H1 (cell line): ENCODE data around the gene TAS1R1. TPM values are rescaled to one million over a fixed set of nuclear protein-coding genes. Genes with fewer than 3 reads are reported as not detected.

Experiments used
- CTCF ChIA-PET: fragments of 300-600 bp; sonication (Branson Sonifier 250); formaldehyde crosslinking; loops from one replicate; lab custom pipeline; 2021; ENCODE audit not compliant: partially characterized antibody; lab: Charles Lee
- POLR2A ChIA-PET: fragments of 300-600 bp; sonication (Branson Sonifier 250); formaldehyde crosslinking; loops from one replicate; lab custom pipeline; 2021; ENCODE audit warnings: inconsistent platforms; ENCODE audit not compliant: partially characterized antibody; lab: Charles Lee
- DNase-seq, 2 experiments: peaks; one replicate each; pipeline versions ENCODE4 v3.0.0 to v3.0.0-alpha.2; 2010 to 2022; ENCODE audit warnings: low spot score in 2 of 2, low read depth in 1 of 2, mixed read lengths in 1 of 2
- FAIRE-seq: peaks from 2 replicates; lab custom pipeline; 2011; peaks lifted over from hg19 to GRCh38; lab: Jason Lieb, UNC
- H2AFZ ChIP-seq: 2 replicates; pipeline ENCODE4 v1.8.1; 2012; ENCODE audit warnings: low read length, inconsistent platforms
- H2AK5ac ChIP-seq: 2 replicates; pipeline ENCODE4 v1.6.1; 2013; ENCODE audit warnings: low read depth, low read length
- H2BK120ac ChIP-seq: replicated peaks from 2 replicates; pipeline ENCODE3; 2013; ENCODE audit warnings: low read depth, low read length, inconsistent platforms
- H2BK12ac ChIP-seq: 2 replicates; pipeline ENCODE4 v1.6.1; 2013; ENCODE audit warnings: low read depth, low read length
- H2BK15ac ChIP-seq: 2 replicates; pipeline ENCODE4 v1.6.1; 2013; ENCODE audit warnings: low read length
- H2BK20ac ChIP-seq: 2 replicates; pipeline ENCODE4 v1.6.1; 2013; ENCODE audit warnings: low read length
- H2BK5ac ChIP-seq: 2 replicates; pipeline ENCODE4 v1.6.1; 2013; ENCODE audit warnings: low read depth, low read length
- H3K14ac ChIP-seq: 2 replicates; pipeline ENCODE4 v1.6.1; 2013; ENCODE audit warnings: inconsistent platforms; ENCODE audit not compliant: insufficient read length
- H3K18ac ChIP-seq: 2 replicates; pipeline ENCODE4 v1.6.1; 2013; ENCODE audit warnings: low read length; ENCODE audit errors: extremely low read depth
- H3K23ac ChIP-seq: 2 replicates; pipeline ENCODE4 v1.6.1; 2013; ENCODE audit warnings: inconsistent platforms; ENCODE audit not compliant: insufficient read length
- H3K23me2 ChIP-seq: 2 replicates; pipeline ENCODE4 v1.6.1; 2013; ENCODE audit warnings: low read depth, low read length
- H3K27ac ChIP-seq: 2 replicates; pipeline ENCODE4 v1.6.1; 2011; ENCODE audit warnings: low read depth, low read length, inconsistent platforms
- H3K27me3 ChIP-seq, 4 experiments: replicated peaks in 1 of 4; 1 replicate in 1 of 4; 2 replicates in 3 of 4; pipeline versions ENCODE4 v1.6.1 to v1.8.1; 2011 to 2013; ENCODE audit warnings: low read length in 3 of 4, mild to moderate bottlenecking in 3 of 4, inconsistent platforms in 2 of 4, mixed read lengths in 2 of 4, moderate library complexity in 1 of 4; ENCODE audit not compliant: control insufficient read depth in 3 of 4, insufficient read depth in 3 of 4; ENCODE audit errors: extremely low read depth in 1 of 4
- H3K36me3 ChIP-seq, 4 experiments: 2 replicates each; pipeline versions ENCODE4 v1.6.1 to v1.8.1; 2011 to 2013; ENCODE audit warnings: mild to moderate bottlenecking in 4 of 4, low read length in 3 of 4, moderate library complexity in 2 of 4, control low read depth in 1 of 4, inconsistent platforms in 1 of 4; ENCODE audit not compliant: insufficient read depth in 4 of 4, control insufficient read depth in 2 of 4
- H3K4ac ChIP-seq: replicated peaks from 2 replicates; pipeline ENCODE3; 2013; ENCODE audit warnings: low read length, low read depth, mixed read lengths, inconsistent platforms; ENCODE audit not compliant: insufficient read length
- H3K4me1 ChIP-seq, 4 experiments: replicated peaks in 1 of 4; 1 replicate in 1 of 4; 2 replicates in 3 of 4; pipeline versions ENCODE4 v1.6.1 to v1.8.1; 2011 to 2013; ENCODE audit warnings: low read length in 3 of 4, inconsistent platforms in 2 of 4, mixed read lengths in 1 of 4; ENCODE audit not compliant: insufficient read depth in 4 of 4, control insufficient read depth in 3 of 4
- H3K4me2 ChIP-seq, 2 experiments: 2 replicates each; pipeline versions ENCODE4 v1.6.1 to v1.8.1; 2011 to 2013; ENCODE audit warnings: low read depth in 2 of 2, low read length in 2 of 2, control low read depth in 1 of 2, inconsistent platforms in 1 of 2, mild to moderate bottlenecking in 1 of 2; ENCODE audit not compliant: insufficient read depth in 1 of 2
- H3K4me3 ChIP-seq, 4 experiments: fragments of 200-600, 300-600 bp in 1 of 4; sonication (generic), shearing (Covaris generic), sonication (Bioruptor Twin) in 1 of 4; 2 replicates each; pipeline versions ENCODE4 v1.5.1 to v1.8.1; 2011 to 2016; ENCODE audit warnings: low read length in 4 of 4, low read depth in 3 of 4, control low read depth in 2 of 4, inconsistent platforms in 2 of 4, mild to moderate bottlenecking in 2 of 4, mixed read lengths in 1 of 4, moderate library complexity in 1 of 4; ENCODE audit not compliant: insufficient read depth in 2 of 4; ENCODE audit errors: extremely low read depth in 1 of 4
- H3K56ac ChIP-seq: replicated peaks from 2 replicates; pipeline ENCODE3; 2013; ENCODE audit warnings: low read depth, mild to moderate bottlenecking, mixed read lengths, low read length, inconsistent platforms; ENCODE audit not compliant: insufficient read length
- H3K79me1 ChIP-seq: 2 replicates; pipeline ENCODE4 v1.6.1; 2013; ENCODE audit warnings: low read depth, low read length, control low read depth
- H3K79me2 ChIP-seq, 2 experiments: 2 replicates each; pipeline versions ENCODE4 v1.6.1 to v1.8.1; 2012 to 2013; ENCODE audit warnings: low read length in 2 of 2, mild to moderate bottlenecking in 2 of 2, inconsistent platforms in 1 of 2; ENCODE audit not compliant: insufficient read depth in 2 of 2, control insufficient read depth in 1 of 2
- H3K9ac ChIP-seq, 4 experiments: replicated peaks in 1 of 4; 1 replicate in 1 of 4; 2 replicates in 3 of 4; pipeline versions ENCODE4 v1.6.1 to v1.8.1; 2011 to 2013; ENCODE audit warnings: low read depth in 3 of 4, low read length in 3 of 4, control low read depth in 2 of 4, mild to moderate bottlenecking in 2 of 4, moderate library complexity in 2 of 4, inconsistent platforms in 1 of 4; ENCODE audit errors: extremely low read depth in 1 of 4
- H3K9me3 ChIP-seq, 2 experiments: 2 replicates each; pipeline versions ENCODE4 v1.6.1 to v1.8.1; 2012 to 2013; ENCODE audit warnings: mild to moderate bottlenecking in 2 of 2, moderate library complexity in 2 of 2, control low read depth in 1 of 2, inconsistent platforms in 1 of 2, low read depth in 1 of 2, low read length in 1 of 2, mixed read lengths in 1 of 2; ENCODE audit not compliant: insufficient read depth in 2 of 2
- H4K20me1 ChIP-seq, 2 experiments: replicated peaks in 1 of 2; 2 replicates each; pipeline versions ENCODE3 to v1.8.1; 2011 to 2013; ENCODE audit warnings: inconsistent platforms in 2 of 2, low read length in 2 of 2, mild to moderate bottlenecking in 1 of 2; ENCODE audit not compliant: insufficient read depth in 2 of 2, control insufficient read depth in 1 of 2
- H4K5ac ChIP-seq: 2 replicates; pipeline ENCODE4 v1.6.1; 2013; ENCODE audit warnings: low read length, low read depth, mixed read lengths, inconsistent platforms; ENCODE audit not compliant: insufficient read length
- H4K8ac ChIP-seq: 2 replicates; pipeline ENCODE4 v1.8.0; 2013; ENCODE audit warnings: mild to moderate bottlenecking, moderate library complexity, low read length, inconsistent platforms; ENCODE audit not compliant: insufficient read depth; ENCODE audit errors: extremely low read depth
- H4K91ac ChIP-seq: replicated peaks from 2 replicates; pipeline ENCODE3; 2013; ENCODE audit warnings: low read length, mixed read lengths, inconsistent platforms; ENCODE audit not compliant: insufficient read length
- CBX5 ChIP-seq: fragments of 300-800, 300-1000 bp; sonication (generic); IDR thresholded peaks from 2 replicates; pipeline ENCODE4 v1.7.1; 2016; ENCODE audit warnings: antibody characterized with exemption, low read length, low read depth
- CHD2 ChIP-seq: IDR thresholded peaks from 2 replicates; pipeline ENCODE4 v1.6.1; 2012; ENCODE audit warnings: low read length, improper control_type of control experiment
- E2F6 ChIP-seq: IDR thresholded peaks from 2 replicates; pipeline ENCODE4 v1.6.1; 2012; ENCODE audit warnings: inconsistent platforms
- GTF2F1 ChIP-seq: IDR thresholded peaks from 2 replicates; pipeline ENCODE4 v1.6.1; 2012; ENCODE audit warnings: low read depth, low read length, improper control_type of control experiment, borderline replicate concordance
- JUND ChIP-seq: IDR thresholded peaks from 2 replicates; pipeline ENCODE4 v1.6.1; 2011; ENCODE audit warnings: mild to moderate bottlenecking, improper control_type of control experiment, low read length
- MAFK ChIP-seq: IDR thresholded peaks from 2 replicates; pipeline ENCODE4 v1.6.1; 2012; ENCODE audit warnings: low read depth, mild to moderate bottlenecking, improper control_type of control experiment, low read length
- MAX ChIP-seq: IDR thresholded peaks from 2 replicates; pipeline ENCODE4 v1.6.1; 2012; ENCODE audit warnings: inconsistent platforms
- SP4 ChIP-seq: IDR thresholded peaks from 2 replicates; pipeline ENCODE4 v1.6.1; 2012; ENCODE audit warnings: low read length, inconsistent platforms
- TAF7 ChIP-seq: optimal IDR thresholded peaks from 2 replicates; pipeline ENCODE3; 2011; ENCODE audit warnings: low read depth, mild to moderate bottlenecking, inconsistent platforms, low read length, moderate library complexity, borderline replicate concordance
- TCF12 ChIP-seq: IDR thresholded peaks from 2 replicates; pipeline ENCODE4 v1.6.1; 2011; ENCODE audit warnings: low read depth, mild to moderate bottlenecking, low read length
- WGBS, 2 experiments: shearing (Covaris generic) in 1 of 2; methylation state at CpG; one replicate each; pipeline versions ENCODE4 v1.1.6 to v1.1.7; 2013 to 2015; ENCODE audit warnings: low lambda C conversion rate in 2 of 2, mixed read lengths in 2 of 2, inconsistent platforms in 1 of 2, low coverage in 1 of 2, missing lambda C conversion rate in 1 of 2; ENCODE audit not compliant: insufficient replicate concordance in 2 of 2, insufficient coverage in 1 of 2, insufficient read length in 1 of 2; ENCODE audit errors: extremely low coverage in 1 of 2, missing lambda C conversion rate in 1 of 2; 5-methylcytosine and 5-hydroxymethylcytosine counted together
- polyA plus RNA-seq, 7 experiments: library from polyadenylated mRNA; depleted of rRNA in 3 of 7; stranded (reverse) in 5 of 7; unstranded in 2 of 7; fragments of >200 nt in 5 of 7; fragments of 200-250 nt in 2 of 7; gene quantifications; 1 replicate in 5 of 7; 2 replicates in 1 of 7; 4 replicates in 1 of 7; pipeline versions ENCODE4 v1.2.1 to v1.2.3, GENCODE V29; 2011 to 2013; ENCODE audit warnings: missing spikeins in 2 of 7, mixed read lengths in 2 of 7
- total RNA-seq: library from RNA; stranded (reverse); fragmentation: NEBNext Ultra II Directional; extraction: Animal tissue kit (Norgen Biotek cat#: 25700); gene quantifications from 2 replicates; pipeline ENCODE4 v1.2.1, GENCODE V29; 2021

TAS1R1 gene
- total and polyA plus RNA-seq, 2 of the 8 experiments (the other 6 are each of a cell fraction or from before 2014, with no cell fraction given), result 0.26 TPM; not detected in 1

- no peak overlapping the region for H4K8ac ChIP-seq
- H2BK5ac ChIP-seq, result no peak overlapping the region
- no peak overlapping the region for H2BK12ac ChIP-seq
- FAIRE-seq (no peak), DNase-seq (no peak)
- peaks cover 0 to 4% (median 2%) of the 10 kb centered on the region in 4 experiments; a peak in 3 of 7 replicates for H3K4me1 ChIP-seq
- H3K14ac ChIP-seq, result no peak overlapping the region
- H3K79me1 ChIP-seq, result no peaks in the 10 kb centered on the region
- no peak overlapping the region for H3K4me3 ChIP-seq
- H2BK120ac ChIP-seq, result no peak overlapping the region
- no peak overlapping the region for H3K56ac ChIP-seq
- no peak overlapping the region for H3K9ac ChIP-seq
- H2BK15ac ChIP-seq, result no peak overlapping the region
- no peaks in the 10 kb centered on the region for H3K9me3 ChIP-seq
- H3K27ac ChIP-seq, result no peak overlapping the region
- no peaks in the 10 kb centered on the region for H3K36me3 ChIP-seq
- H4K91ac ChIP-seq, result no peak overlapping the region
- H3K27me3 ChIP-seq, result peaks cover 0 to 2% (median 0%) of the 10 kb centered on the region in 4 experiments; a peak in 1 of 7 replicates
- H2AFZ ChIP-seq, result no peak overlapping the region
- no peak for TF ChIP-seq CBX5
- TF ChIP-seq E2F6, result no peak
- TF ChIP-seq SP4, result no peak
- TF ChIP-seq JUND, result no peak
- no peak for TF ChIP-seq MAFK
- TF ChIP-seq CHD2, result no peak
- TF ChIP-seq GTF2F1, result no peak
- no peak for TF ChIP-seq TAF7
- TF ChIP-seq TCF12, result no peak
- TF ChIP-seq MAX, result no peak
- ChIA-PET POLR2A (interaction anchor here (2.4 kb wide), 1 partner anchor 33 kb away, joined by 8 read pairs; no protein-coding TSS in a partner anchor), CTCF (interaction anchor here (0.8 to 2.3 kb wide), 4 partner anchors 9 to 91 kb away, joined by 3 to 12 read pairs (median 6); no protein-coding TSS in a partner anchor)
- no peaks in the 10 kb centered on the region; the same call in 1 of the 2 replicates for H3K23me2 ChIP-seq
- no peak overlapping the region for H2AK5ac ChIP-seq
- H3K4me2 ChIP-seq, result no peak overlapping the region
- no peak overlapping the region for H4K5ac ChIP-seq
- H3K23ac ChIP-seq, result no peak overlapping the region
- WGBS, 2 experiments, result 68% methylated on average over 5 of the region's 5 CpGs; no CpG with 5 or more reads in 1 of the 2 experiments
- H2BK20ac ChIP-seq, result no peak overlapping the region
- no peak overlapping the region for H3K18ac ChIP-seq
- H4K20me1 ChIP-seq, result peaks cover 0 to 1% of the 10 kb centered on the region in 2 experiments
- peak overlapping the region; percentile 4 for H3K4ac ChIP-seq
- no peaks in the 10 kb centered on the region for H3K79me2 ChIP-seq
These were observed 15.9 kb downstream of the TAS1R1 start for GRCh38 chr1:6570987-6571386.
